ENCODE results near the gene SF3A2. TPM values are rescaled to one million over a fixed set of nuclear protein-coding genes. Genes with fewer than 3 reads are reported as not detected.

The SF3A2 gene
- total RNA-seq, 1 donor: 27.9 TPM

- Histone ChIP-seq H3K4me1 (ENCODE audit: insufficient read depth, low read length) (no peaks in the 10 kb centered on the region), H3K79me2 (ENCODE audit: insufficient read depth, low read length) (peaks cover 9% of the 10 kb centered on the region), H2AFZ (ENCODE audit: low read length) (no peak overlapping the region), H4K20me1 (ENCODE audit: insufficient read depth, low read length) (peaks cover 40% of the 10 kb centered on the region), H3K4me2 (ENCODE audit: insufficient read depth, low read length) (no peak overlapping the region), H3K27me3 (ENCODE audit: insufficient read depth, low read length) (peaks cover 47% of the 10 kb centered on the region), H3K9me3 (ENCODE audit: low read depth, low read length) (no peaks in the 10 kb centered on the region), H3K4me3 (ENCODE audit: insufficient read depth, low read length) (no peak overlapping the region), H3K27ac (ENCODE audit: low read depth, low read length) (no peak overlapping the region), H3K36me3 (ENCODE audit: insufficient read depth, low read length) (peaks cover 21% of the 10 kb centered on the region)
- DNase-seq (ENCODE audit: insufficient read length, low spot score, missing footprints): peak; percentile 92
- TF ChIP-seq CTCF (IDR thresholded peaks at IDR 0.05; ENCODE audit: extremely low read depth, low read depth, low read length): no peak
These were observed 13.5 kb downstream of the SF3A2 start for GRCh38 chr19:2249880-2250765.

- peaks cover 3% of the 10 kb centered on the region for H3K79me2 ChIP-seq (ENCODE audit: insufficient read depth, low read length)
- no peak overlapping the region for H3K4me2 ChIP-seq (ENCODE audit: insufficient read depth, low read length)
- no peak overlapping the region for H3K27ac ChIP-seq (ENCODE audit: low read depth, low read length)
- H4K20me1 ChIP-seq (ENCODE audit: insufficient read depth, low read length): peaks cover 33% of the 10 kb centered on the region
- peaks cover 47% of the 10 kb centered on the region for H3K27me3 ChIP-seq (ENCODE audit: insufficient read depth, low read length)
- H3K4me1 ChIP-seq (ENCODE audit: insufficient read depth, low read length): no peaks in the 10 kb centered on the region
- no peaks in the 10 kb centered on the region for H3K9me3 ChIP-seq (ENCODE audit: low read depth, low read length)
- H3K4me3 ChIP-seq (ENCODE audit: insufficient read depth, low read length): no peak overlapping the region
- H3K36me3 ChIP-seq (ENCODE audit: insufficient read depth, low read length): peaks cover 15% of the 10 kb centered on the region
- H2AFZ ChIP-seq (ENCODE audit: low read length): no peak overlapping the region
- TF ChIP-seq CTCF (IDR thresholded peaks at IDR 0.05; ENCODE audit: extremely low read depth, low read depth, low read length): no peak
- DNase-seq (ENCODE audit: insufficient read length, low spot score, missing footprints): no peak
These were observed 14.1 kb downstream of the SF3A2 start for GRCh38 chr19:2250766-2251105.

GRCh38 chr19:2251106-2252054 is 14.8 kb downstream of the SF3A2 start:
- Histone ChIP-seq H3K36me3 (ENCODE audit: insufficient read depth, low read length) (peaks cover 8% of the 10 kb centered on the region), H4K20me1 (ENCODE audit: insufficient read depth, low read length) (peaks cover 27% of the 10 kb centered on the region), H3K4me2 (ENCODE audit: insufficient read depth, low read length) (no peak overlapping the region), H3K9me3 (ENCODE audit: low read depth, low read length) (no peaks in the 10 kb centered on the region), H3K79me2 (ENCODE audit: insufficient read depth, low read length) (no peaks in the 10 kb centered on the region), H3K4me3 (ENCODE audit: insufficient read depth, low read length) (no peak overlapping the region), H3K27ac (ENCODE audit: low read depth, low read length) (no peak overlapping the region), H3K4me1 (ENCODE audit: insufficient read depth, low read length) (no peaks in the 10 kb centered on the region), H3K27me3 (ENCODE audit: insufficient read depth, low read length) (peaks cover 47% of the 10 kb centered on the region), H2AFZ (ENCODE audit: low read length) (no peak overlapping the region)
- DNase-seq (ENCODE audit: insufficient read length, low spot score, missing footprints): peak; percentile 95
- no peak for TF ChIP-seq CTCF (IDR thresholded peaks at IDR 0.05; ENCODE audit: extremely low read depth, low read depth, low read length)

Data from osteoblast (primary cell).